SU-DHL-6 (cell line): ENCODE data around the gene GTF3A.

Experiments
- EZH2phosphoT487 ChIP-seq: fragments of 200-600 bp; sonication (generic), shearing (Covaris generic); conservative IDR thresholded peaks from 2 replicates; pipeline ENCODE4 v1.6.1; 2018; ENCODE audit warnings: mild to moderate bottlenecking, antibody characterized with exemption, low read length, moderate library complexity, mixed read lengths
- TF ChIP-seq, protein P1 (sequence below): fragments of 200-600 bp; sonication (generic); IDR thresholded peaks from one replicate; pipeline ENCODE4 v1.5.1; 2017; ENCODE audit warnings: antibody characterized with exemption, mild to moderate bottlenecking, low read length, moderate library complexity; ENCODE audit not compliant: insufficient read depth, poor library complexity, severe bottlenecking

DNA sequence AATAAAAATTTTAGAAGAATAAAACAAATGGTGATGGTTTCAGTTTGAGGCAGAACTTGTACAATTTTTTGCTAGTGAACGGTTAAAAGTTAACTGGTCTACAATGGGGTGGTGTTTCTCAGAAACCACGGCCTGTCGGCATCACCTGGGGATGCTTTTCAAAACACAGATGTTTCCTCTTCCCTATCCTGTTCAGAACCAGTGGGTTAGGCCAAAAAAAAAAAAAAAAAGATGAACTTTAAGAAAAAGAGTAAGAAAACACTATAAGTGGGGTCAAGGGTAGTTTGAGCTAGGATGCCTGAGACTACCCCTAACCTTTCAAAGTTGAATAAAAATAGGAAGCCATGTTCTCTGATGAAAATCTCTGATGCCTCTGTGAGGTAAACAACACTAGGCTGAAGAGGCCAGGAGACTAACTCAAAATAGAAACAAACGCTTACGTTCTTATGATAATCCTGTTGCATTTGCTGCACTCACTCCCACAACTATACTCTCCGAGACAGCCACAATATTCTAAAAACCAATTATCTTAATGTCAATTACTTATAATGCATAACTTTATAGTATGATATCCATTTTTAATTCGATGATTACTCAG, 22.7 kb downstream of the GTF3A start:
- TF ChIP-seq EZH2phosphoT487, result no peak
- TF ChIP-seq, protein P1, sequence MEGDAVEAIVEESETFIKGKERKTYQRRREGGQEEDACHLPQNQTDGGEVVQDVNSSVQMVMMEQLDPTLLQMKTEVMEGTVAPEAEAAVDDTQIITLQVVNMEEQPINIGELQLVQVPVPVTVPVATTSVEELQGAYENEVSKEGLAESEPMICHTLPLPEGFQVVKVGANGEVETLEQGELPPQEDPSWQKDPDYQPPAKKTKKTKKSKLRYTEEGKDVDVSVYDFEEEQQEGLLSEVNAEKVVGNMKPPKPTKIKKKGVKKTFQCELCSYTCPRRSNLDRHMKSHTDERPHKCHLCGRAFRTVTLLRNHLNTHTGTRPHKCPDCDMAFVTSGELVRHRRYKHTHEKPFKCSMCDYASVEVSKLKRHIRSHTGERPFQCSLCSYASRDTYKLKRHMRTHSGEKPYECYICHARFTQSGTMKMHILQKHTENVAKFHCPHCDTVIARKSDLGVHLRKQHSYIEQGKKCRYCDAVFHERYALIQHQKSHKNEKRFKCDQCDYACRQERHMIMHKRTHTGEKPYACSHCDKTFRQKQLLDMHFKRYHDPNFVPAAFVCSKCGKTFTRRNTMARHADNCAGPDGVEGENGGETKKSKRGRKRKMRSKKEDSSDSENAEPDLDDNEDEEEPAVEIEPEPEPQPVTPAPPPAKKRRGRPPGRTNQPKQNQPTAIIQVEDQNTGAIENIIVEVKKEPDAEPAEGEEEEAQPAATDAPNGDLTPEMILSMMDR, result no peak
